LNCaP clone FGC (cell line): ENCODE data around the gene TESK2.
"Not testable (repeated sequence)": the region's sequence is repeated elsewhere in the genome, so short reads cannot be mapped to it uniquely, and the experiment has no call there.

Experiments
- DNase-seq: peaks from one replicate; pipeline ENCODE4 v3.0.0-alpha.2; 2011; ENCODE audit warnings: low read depth
- H3K4me3 ChIP-seq: 2 replicates; pipeline ENCODE4 v1.5.1; 2011; ENCODE audit warnings: mild to moderate bottlenecking, low read depth, low read length, control low read depth
- CTCF ChIP-seq: IDR thresholded peaks from 2 replicates; pipeline ENCODE4 v1.5.1; 2012; ENCODE audit warnings: mild to moderate bottlenecking; ENCODE audit not compliant: control insufficient read depth, insufficient read depth; ENCODE audit errors: extremely low read depth

Gene TESK2

GRCh38 chr1:45490626-45491486, at the start of gene TESK2:
TSS of gene TESK2 (minus strand) at chr1:45491163. CDS start at chr1:45457785, 33,378 bp downstream.
- no peak for TF ChIP-seq CTCF
- DNase-seq, result peak; percentile 100
- peak within 1 kb of the TSS; percentile 88 for H3K4me3 ChIP-seq

GRCh38 chr1:45536886-45537285, 45.9 kb upstream of the TESK2 start:
- H3K4me3 ChIP-seq, result no peak overlapping the region
- no peak for DNase-seq
- no peak for TF ChIP-seq CTCF

- DNase-seq, result no peak
- no peak for TF ChIP-seq CTCF
- H3K4me3 ChIP-seq, result no peak overlapping the region
Observed at GRCh38 chr1:45535988-45536766, 45.2 kb upstream of the TESK2 start.

GRCh38 chr1:45531873-45532272, 40.9 kb upstream of the TESK2 start:
- no peak for TF ChIP-seq CTCF
- no peak for DNase-seq
- H3K4me3 ChIP-seq, result no peak overlapping the region

- no peak for TF ChIP-seq CTCF
- no peak for DNase-seq
- no peak overlapping the region for H3K4me3 ChIP-seq
Observed at GRCh38 chr1:45530632-45531135, 39.7 kb upstream of the TESK2 start.

GRCh38 chr1:45526135-45526644, 35.2 kb upstream of the TESK2 start:
- TF ChIP-seq CTCF, result no peak
- no peak overlapping the region for H3K4me3 ChIP-seq
- no peak for DNase-seq

GRCh38 chr1:45523975-45524374, 33.0 kb upstream of the TESK2 start:
- DNase-seq, H3K4me3 ChIP-seq: not testable (repeated sequence)

GRCh38 chr1:45523516-45523915, 32.6 kb upstream of the TESK2 start:
- H3K4me3 ChIP-seq, DNase-seq: not testable (repeated sequence)
